Fibroblast of skin of abdomen (primary cell): ENCODE measurements around the gene PIKFYVE.
"Not testable (repeated sequence)": the region's sequence is repeated elsewhere in the genome, so short reads cannot be mapped to it uniquely, and the experiment has no call there.

Experiments used
- DNase-seq: peaks from one replicate; pipeline ENCODE4 v3.0.0-alpha.2; 2013

PIKFYVE gene

GRCh38 chr2:208255557-208256106 is 10.4 kb upstream of the PIKFYVE start:
- DNase-seq, result no peak

- no peak for DNase-seq
Observed at GRCh38 chr2:208256192-208256782, 9.8 kb upstream of the PIKFYVE start.

- DNase-seq, result not testable (repeated sequence)
Observed at GRCh38 chr2:208256849-208257813, 8.9 kb upstream of the PIKFYVE start.

GRCh38 chr2:208265371-208265800 is 669 bp upstream of the PIKFYVE start:
- peak; percentile 38 for DNase-seq

GRCh38 chr2:208266553-208266893 is 468 bp downstream of the PIKFYVE start:
- no peak for DNase-seq

GRCh38 chr2:208266936-208267335 is 881 bp downstream of the PIKFYVE start:
- DNase-seq, result no peak

- DNase-seq, result not testable (repeated sequence)
Observed at GRCh38 chr2:208267526-208267925, 1.5 kb downstream of the PIKFYVE start.

GRCh38 chr2:208268156-208268952 is 2.3 kb downstream of the PIKFYVE start:
- DNase-seq, result no peak

GRCh38 chr2:208269091-208269490 is 3.0 kb downstream of the PIKFYVE start:
- no peak for DNase-seq

- no peak for DNase-seq
Observed at GRCh38 chr2:208274748-208275147, 8.7 kb downstream of the PIKFYVE start.

GRCh38 chr2:208278549-208278948 is 12.5 kb downstream of the PIKFYVE start:
- DNase-seq, result no peak

GRCh38 chr2:208279236-208279635 is 13.2 kb downstream of the PIKFYVE start:
- DNase-seq, result no peak

- DNase-seq, result no peak
Observed at GRCh38 chr2:208280234-208280633, 14.2 kb downstream of the PIKFYVE start.

- DNase-seq, result peak; percentile 59
Observed at GRCh38 chr2:208280933-208281332, 14.9 kb downstream of the PIKFYVE start.

- DNase-seq, result no peak
Observed at GRCh38 chr2:208285853-208286252, 19.8 kb downstream of the PIKFYVE start.

GRCh38 chr2:208294482-208295024 is 28.5 kb downstream of the PIKFYVE start:
- no peak for DNase-seq

GRCh38 chr2:208295834-208296233 is 29.8 kb downstream of the PIKFYVE start:
- DNase-seq, result no peak

- DNase-seq, result no peak
Observed at GRCh38 chr2:208296610-208297009, 30.6 kb downstream of the PIKFYVE start.

GRCh38 chr2:208297961-208298360 is 31.9 kb downstream of the PIKFYVE start:
- DNase-seq, result no peak

GRCh38 chr2:208300847-208301618 is 35.0 kb downstream of the PIKFYVE start:
- DNase-seq, result no peak

- DNase-seq, result no peak
Observed at GRCh38 chr2:208304157-208304556, 38.1 kb downstream of the PIKFYVE start.

- no peak for DNase-seq
Observed at GRCh38 chr2:208304695-208305094, 38.6 kb downstream of the PIKFYVE start.
